ENCODE data around the gene DBF4.
"Not testable (repeated sequence)": the region's sequence is repeated elsewhere in the genome, so short reads cannot be mapped to it uniquely, and the experiment has no call there.

DNA sequence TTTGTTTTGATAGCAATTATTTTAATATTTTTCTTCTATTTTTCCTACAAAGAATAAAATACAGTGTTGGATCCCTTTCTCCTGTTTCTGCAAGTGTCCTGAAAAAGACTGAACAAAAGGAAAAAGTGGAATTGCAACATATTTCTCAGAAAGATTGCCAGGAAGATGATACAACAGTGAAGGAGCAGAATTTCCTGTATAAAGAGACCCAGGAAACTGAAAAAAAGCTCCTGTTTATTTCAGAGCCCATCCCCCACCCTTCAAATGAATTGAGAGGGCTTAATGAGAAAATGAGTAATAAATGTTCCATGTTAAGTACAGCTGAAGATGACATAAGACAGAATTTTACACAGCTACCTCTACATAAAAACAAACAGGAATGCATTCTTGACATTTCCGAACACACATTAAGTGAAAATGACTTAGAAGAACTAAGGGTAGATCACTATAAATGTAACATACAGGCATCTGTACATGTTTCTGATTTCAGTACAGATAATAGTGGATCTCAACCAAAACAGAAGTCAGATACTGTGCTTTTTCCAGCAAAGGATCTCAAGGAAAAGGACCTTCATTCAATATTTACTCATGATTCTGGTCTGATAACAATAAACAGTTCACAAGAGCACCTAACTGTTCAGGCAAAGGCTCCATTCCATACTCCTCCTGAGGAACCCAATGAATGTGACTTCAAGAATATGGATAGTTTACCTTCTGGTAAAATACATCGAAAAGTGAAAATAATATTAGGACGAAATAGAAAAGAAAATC is 31.0 kb downstream of the DBF4 start:
- TF ChIP-seq, protein P1, sequence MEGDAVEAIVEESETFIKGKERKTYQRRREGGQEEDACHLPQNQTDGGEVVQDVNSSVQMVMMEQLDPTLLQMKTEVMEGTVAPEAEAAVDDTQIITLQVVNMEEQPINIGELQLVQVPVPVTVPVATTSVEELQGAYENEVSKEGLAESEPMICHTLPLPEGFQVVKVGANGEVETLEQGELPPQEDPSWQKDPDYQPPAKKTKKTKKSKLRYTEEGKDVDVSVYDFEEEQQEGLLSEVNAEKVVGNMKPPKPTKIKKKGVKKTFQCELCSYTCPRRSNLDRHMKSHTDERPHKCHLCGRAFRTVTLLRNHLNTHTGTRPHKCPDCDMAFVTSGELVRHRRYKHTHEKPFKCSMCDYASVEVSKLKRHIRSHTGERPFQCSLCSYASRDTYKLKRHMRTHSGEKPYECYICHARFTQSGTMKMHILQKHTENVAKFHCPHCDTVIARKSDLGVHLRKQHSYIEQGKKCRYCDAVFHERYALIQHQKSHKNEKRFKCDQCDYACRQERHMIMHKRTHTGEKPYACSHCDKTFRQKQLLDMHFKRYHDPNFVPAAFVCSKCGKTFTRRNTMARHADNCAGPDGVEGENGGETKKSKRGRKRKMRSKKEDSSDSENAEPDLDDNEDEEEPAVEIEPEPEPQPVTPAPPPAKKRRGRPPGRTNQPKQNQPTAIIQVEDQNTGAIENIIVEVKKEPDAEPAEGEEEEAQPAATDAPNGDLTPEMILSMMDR (IDR thresholded peaks at IDR 0.05) = not testable (repeated sequence)
- TF ChIP-seq POLR2A, POLR2AphosphoS5 (IDR thresholded peaks at IDR 0.05): not testable (repeated sequence)

Measured in upper lobe of left lung (tissue), 4 donors.